ENCODE measurements around the gene SLC6A8. TPM values are rescaled to one million over a fixed set of nuclear protein-coding genes. Genes with fewer than 3 reads are reported as not detected.
"Not testable (repeated sequence)": the region's sequence is repeated elsewhere in the genome, so short reads cannot be mapped to it uniquely, and the experiment has no call there.

The SLC6A8 gene
- total RNA-seq, 1 donor from 2014 or later = 229 TPM

DNA sequence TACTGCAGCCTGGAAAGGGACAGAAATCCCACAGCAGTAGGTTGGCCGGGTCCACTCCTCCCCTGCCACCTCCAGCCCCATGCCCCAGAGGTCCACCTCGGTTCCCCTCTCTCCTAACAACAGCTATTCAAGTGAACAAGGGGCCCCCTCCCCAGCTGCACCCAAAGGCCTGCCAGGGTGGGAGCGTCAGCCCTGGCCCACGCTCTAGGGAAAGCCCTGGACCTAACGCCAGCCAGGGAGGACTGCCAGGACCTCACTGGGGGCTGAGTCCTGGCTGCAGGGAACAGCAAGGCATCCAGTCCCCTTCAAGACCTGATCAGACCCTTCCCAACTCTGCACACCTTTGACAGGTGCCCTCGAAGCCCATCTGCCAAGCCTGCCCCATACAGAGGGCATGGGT is 13.2 kb downstream of the SLC6A8 start:
- intact Hi-C loops (cut with micrococcal nuclease) = no loop called here
- H3K27ac ChIP-seq (replicated peaks) = peak overlapping the region; percentile 86

DNA sequence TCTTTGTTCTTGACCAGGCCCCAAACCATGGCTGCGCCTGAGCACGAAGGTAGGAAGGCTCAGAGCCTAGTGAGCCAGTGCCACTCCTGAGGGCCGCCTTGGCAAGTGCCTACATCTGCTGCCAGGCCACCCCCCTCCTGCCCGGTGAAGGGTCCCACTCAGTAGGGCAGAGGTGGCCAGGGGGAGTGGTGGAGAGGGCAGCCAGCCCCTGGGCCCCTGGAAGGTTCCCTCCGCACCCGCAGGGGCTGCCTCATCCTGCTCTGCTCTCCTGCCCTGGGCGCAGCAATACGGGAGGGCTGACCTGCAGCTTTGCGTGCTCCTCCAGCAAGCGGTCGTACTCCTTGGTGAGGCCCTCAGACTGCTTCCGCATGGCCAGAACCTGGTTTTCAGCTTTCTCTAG is 14.0 kb downstream of the SLC6A8 start:
- TF ChIP-seq, protein P1, sequence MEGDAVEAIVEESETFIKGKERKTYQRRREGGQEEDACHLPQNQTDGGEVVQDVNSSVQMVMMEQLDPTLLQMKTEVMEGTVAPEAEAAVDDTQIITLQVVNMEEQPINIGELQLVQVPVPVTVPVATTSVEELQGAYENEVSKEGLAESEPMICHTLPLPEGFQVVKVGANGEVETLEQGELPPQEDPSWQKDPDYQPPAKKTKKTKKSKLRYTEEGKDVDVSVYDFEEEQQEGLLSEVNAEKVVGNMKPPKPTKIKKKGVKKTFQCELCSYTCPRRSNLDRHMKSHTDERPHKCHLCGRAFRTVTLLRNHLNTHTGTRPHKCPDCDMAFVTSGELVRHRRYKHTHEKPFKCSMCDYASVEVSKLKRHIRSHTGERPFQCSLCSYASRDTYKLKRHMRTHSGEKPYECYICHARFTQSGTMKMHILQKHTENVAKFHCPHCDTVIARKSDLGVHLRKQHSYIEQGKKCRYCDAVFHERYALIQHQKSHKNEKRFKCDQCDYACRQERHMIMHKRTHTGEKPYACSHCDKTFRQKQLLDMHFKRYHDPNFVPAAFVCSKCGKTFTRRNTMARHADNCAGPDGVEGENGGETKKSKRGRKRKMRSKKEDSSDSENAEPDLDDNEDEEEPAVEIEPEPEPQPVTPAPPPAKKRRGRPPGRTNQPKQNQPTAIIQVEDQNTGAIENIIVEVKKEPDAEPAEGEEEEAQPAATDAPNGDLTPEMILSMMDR (IDR thresholded peaks at IDR 0.05; ENCODE audit: borderline replicate concordance) = no peak
- intact Hi-C loops (cut with micrococcal nuclease) = no loop called here
- H3K9me3 ChIP-seq (replicated peaks) = no peaks in the 10 kb centered on the region
- peaks cover 43% of the 10 kb centered on the region for H3K4me1 ChIP-seq
- peak overlapping the region; percentile 86 for H3K27ac ChIP-seq (replicated peaks)
- no peak for DNase-seq
- peaks cover 4% of the 10 kb centered on the region for H3K36me3 ChIP-seq
- no peak overlapping the region for H3K4me3 ChIP-seq
- H3K27me3 ChIP-seq (ENCODE audit: low read depth) = no peaks in the 10 kb centered on the region

More for the DNA sequence above, 13.2 kb downstream of the SLC6A8 start:
- Histone ChIP-seq H3K27me3 (ENCODE audit: low read depth) (no peaks in the 10 kb centered on the region), H3K9me3 (replicated peaks) (no peaks in the 10 kb centered on the region), H3K36me3 (peaks cover 4% of the 10 kb centered on the region), H3K4me1 (peaks cover 43% of the 10 kb centered on the region), H3K4me3 (no peak overlapping the region)
- no peak for DNase-seq
- TF ChIP-seq, protein P1 (IDR thresholded peaks at IDR 0.05; ENCODE audit: borderline replicate concordance) = no peak

DNA sequence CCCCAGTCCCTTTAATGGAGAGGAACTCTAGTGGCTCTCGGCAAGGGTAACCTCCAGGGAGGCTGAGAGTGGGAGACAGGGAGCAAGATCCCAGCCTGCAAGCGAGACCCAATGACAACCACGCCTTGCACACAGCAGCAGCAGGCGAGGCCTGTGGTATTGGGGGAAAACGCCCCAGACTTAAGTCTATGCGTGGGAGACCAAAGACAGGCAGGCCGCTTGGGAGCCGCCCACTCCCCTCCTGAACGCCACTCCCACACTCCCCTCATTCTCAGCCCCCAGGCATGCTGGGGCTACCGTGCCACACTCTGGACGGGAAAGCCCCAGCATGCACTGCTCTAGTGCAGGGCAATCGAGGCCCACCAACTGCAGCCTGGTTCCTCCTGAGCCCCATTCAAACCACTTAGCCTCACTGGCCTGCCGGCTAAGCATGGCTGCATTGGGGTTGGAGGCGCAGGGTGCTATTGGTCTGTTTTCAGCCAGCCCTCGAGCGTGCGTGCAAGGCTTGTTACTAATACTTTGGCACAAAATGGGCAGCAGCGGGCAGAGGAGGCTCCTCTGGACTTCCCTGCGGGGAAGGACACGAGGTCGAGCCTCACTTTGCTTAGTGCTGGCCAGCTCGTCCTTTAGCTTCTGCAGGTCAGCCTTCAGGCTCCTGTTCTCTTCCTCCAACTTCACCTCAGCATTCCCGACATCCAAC is 14.8 kb downstream of the SLC6A8 start:
- peaks cover 43% of the 10 kb centered on the region for H3K4me1 ChIP-seq
- H3K27ac ChIP-seq (replicated peaks) = peak overlapping the region; percentile 85
- TF ChIP-seq, protein P1 (IDR thresholded peaks at IDR 0.05; ENCODE audit: borderline replicate concordance) = no peak
- intact Hi-C loops (cut with micrococcal nuclease) = no loop called here
- H3K27me3 ChIP-seq (ENCODE audit: low read depth) = no peaks in the 10 kb centered on the region
- no peak for DNase-seq
- no peaks in the 10 kb centered on the region for H3K9me3 ChIP-seq (replicated peaks)
- no peak overlapping the region for H3K4me3 ChIP-seq
- peaks cover 4% of the 10 kb centered on the region for H3K36me3 ChIP-seq

DNA sequence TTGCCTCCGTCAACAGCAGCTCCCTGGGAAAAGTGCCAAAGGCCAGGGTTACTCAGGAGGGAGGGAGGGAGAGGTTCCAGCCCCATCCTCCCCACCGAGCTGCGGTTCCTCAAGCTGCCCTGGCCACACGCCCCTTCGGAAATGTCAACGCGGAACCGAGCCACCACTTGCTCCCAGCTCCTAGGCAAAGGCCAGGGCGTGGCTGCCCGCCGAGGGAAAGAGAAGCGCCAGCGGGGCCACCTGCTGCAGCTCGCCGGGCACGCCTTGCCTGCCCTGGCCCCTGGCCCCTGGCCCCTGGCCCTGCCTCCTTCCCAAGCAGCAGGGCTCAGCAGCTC is 15.3 kb downstream of the SLC6A8 start:
- Histone ChIP-seq H3K4me1 (peaks cover 48% of the 10 kb centered on the region), H3K4me3 (no peak overlapping the region)
- peak; percentile 42 for DNase-seq

DNA sequence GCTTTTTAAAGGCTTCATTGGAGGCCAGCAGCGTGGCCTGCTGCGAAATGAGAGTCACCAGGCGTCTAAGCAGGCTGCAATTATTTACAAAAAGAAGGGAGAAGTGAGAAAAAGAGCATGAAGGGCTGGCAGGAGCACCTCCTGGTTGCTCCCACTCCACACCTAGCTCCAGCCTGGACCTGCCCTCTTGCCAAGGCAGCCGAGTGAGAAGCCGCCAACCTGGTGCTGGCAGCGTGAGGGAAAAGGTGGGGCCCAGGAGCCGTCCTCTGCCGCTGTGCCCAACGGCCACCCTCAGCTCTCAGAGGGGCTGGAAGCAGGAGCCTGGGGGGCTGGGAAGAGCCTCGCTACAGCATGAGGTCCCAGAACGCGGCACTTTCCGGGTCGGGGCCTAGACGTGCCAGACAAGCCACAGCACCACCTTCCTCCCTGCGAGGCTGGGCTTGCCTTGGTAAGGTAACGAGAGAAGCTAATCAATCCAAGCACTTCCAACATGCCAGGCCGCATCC is 16.3 kb downstream of the SLC6A8 start:
- Histone ChIP-seq H3K27ac (replicated peaks) (peak overlapping the region; percentile 85), H3K4me1 (peaks cover 50% of the 10 kb centered on the region), H3K27me3 (ENCODE audit: low read depth) (no peaks in the 10 kb centered on the region), H3K36me3 (peaks cover 4% of the 10 kb centered on the region), H3K4me3 (no peak overlapping the region), H3K9me3 (replicated peaks) (no peaks in the 10 kb centered on the region)
- intact Hi-C loops (cut with micrococcal nuclease) = no loop called here
- TF ChIP-seq, protein P1 (IDR thresholded peaks at IDR 0.05; ENCODE audit: borderline replicate concordance) = no peak
- DNase-seq = no peak

More for the DNA sequence above, 15.3 kb downstream of the SLC6A8 start:
- TF ChIP-seq, protein P1 (IDR thresholded peaks at IDR 0.05; ENCODE audit: borderline replicate concordance) = no peak
- Histone ChIP-seq H3K36me3 (peaks cover 4% of the 10 kb centered on the region), H3K27ac (replicated peaks) (peak overlapping the region; percentile 85), H3K27me3 (ENCODE audit: low read depth) (no peaks in the 10 kb centered on the region), H3K9me3 (replicated peaks) (no peaks in the 10 kb centered on the region)
- intact Hi-C loops (cut with micrococcal nuclease) = no loop called here

DNA sequence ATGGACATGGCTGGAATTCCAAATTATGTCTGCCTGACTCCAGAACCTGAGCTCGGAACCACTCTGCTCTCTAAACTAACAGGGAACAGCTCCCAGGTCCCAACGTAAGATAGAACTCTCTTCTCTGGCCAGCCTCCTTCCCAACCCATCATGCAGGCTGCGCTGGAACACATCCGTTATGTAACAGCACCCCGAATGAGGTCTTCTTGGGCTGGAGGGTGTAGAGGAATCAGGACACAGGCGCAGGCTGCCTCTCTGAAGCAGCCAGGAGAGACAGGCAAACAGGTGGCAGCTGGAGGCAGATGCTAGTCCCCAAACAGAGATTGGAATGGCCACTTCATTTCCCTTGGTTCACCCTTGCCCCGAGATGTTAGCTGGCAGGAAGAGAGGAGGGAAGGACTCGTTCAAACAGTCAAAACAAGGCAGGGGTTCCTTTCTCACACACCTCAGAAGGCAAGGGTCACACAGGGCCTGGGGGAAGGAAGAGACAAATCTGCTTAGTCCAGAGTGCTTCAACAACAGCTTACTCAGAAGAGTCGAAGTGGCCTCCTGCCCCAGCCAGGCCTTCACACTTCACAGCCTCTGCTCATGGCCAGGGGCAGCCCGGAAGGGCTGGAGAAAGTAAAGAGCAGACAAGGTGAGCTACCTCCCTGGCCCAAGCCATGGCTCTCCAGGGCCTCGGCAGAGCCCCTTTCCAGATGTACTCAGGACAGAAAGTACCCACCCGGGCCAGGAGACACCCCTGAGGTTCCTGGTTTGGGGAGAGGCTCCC is 17.1 kb downstream of the SLC6A8 start:
- intact Hi-C loops (cut with micrococcal nuclease) = not testable (repeated sequence)

More for the DNA sequence above, 17.1 kb downstream of the SLC6A8 start:
- Histone ChIP-seq H3K4me1 (peaks cover 47% of the 10 kb centered on the region), H3K4me3 (peak overlapping the region; percentile 57), H3K27ac (replicated peaks) (peak overlapping the region; percentile 85)
- not testable (repeated sequence) for DNase-seq; H3K36me3 ChIP-seq; H3K27me3 ChIP-seq (ENCODE audit: low read depth); H3K9me3 ChIP-seq (replicated peaks)

All from left ventricle myocardium inferior (tissue), 1 donor.